ENCODE data around the gene UCHL1.

The UCHL1 gene

GRCh38 chr4:41217374-41217773, 39.4 kb upstream of the UCHL1 start:
- TF ChIP-seq POLR2A (IDR thresholded peaks at IDR 0.05; ENCODE audit: low read length) (no peak), GATA1 (IDR thresholded peaks at IDR 0.05; ENCODE audit: low read depth, low read length) (no peak)
- no peak for DNase-seq

GRCh38 chr4:41218703-41219102, 38.0 kb upstream of the UCHL1 start:
- TF ChIP-seq GATA1 (IDR thresholded peaks at IDR 0.05; ENCODE audit: low read depth, low read length) (no peak), POLR2A (IDR thresholded peaks at IDR 0.05; ENCODE audit: low read length) (no peak)
- no peak for DNase-seq

GRCh38 chr4:41219421-41219950, 37.2 kb upstream of the UCHL1 start:
- TF ChIP-seq GATA1 (IDR thresholded peaks at IDR 0.05; ENCODE audit: low read depth, low read length) (no peak), POLR2A (IDR thresholded peaks at IDR 0.05; ENCODE audit: low read length) (no peak)
- no peak for DNase-seq

- DNase-seq, result no peak
- TF ChIP-seq GATA1 (IDR thresholded peaks at IDR 0.05; ENCODE audit: low read depth, low read length) (no peak), POLR2A (IDR thresholded peaks at IDR 0.05; ENCODE audit: low read length) (no peak)
Measured at GRCh38 chr4:41221850-41222645, 34.7 kb upstream of the UCHL1 start.

- no peak for DNase-seq
- TF ChIP-seq GATA1 (IDR thresholded peaks at IDR 0.05; ENCODE audit: low read depth, low read length) (no peak), POLR2A (IDR thresholded peaks at IDR 0.05; ENCODE audit: low read length) (no peak)
Measured at GRCh38 chr4:41227902-41228301, 28.8 kb upstream of the UCHL1 start.

DNA sequence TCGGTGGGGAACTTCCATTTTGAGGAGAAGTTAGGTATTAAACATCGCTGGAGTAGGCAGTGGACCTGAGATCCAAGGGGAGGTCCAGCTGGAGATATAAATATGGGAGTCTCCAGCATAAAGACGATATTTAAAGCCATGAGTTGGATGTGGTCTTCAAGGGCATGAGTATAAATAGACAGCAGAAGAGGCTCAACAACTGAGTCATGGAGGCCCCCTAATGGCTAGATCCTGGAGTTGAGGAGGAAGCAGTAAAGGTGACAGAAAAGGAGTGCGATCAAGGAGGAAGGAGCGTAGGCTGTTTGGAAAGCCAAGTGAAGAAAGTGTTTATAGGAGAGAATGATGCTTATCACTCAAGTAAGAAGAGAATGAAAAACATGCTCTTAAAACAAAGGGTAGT, 24.3 kb upstream of the UCHL1 start:
- DNase-seq, result no peak
- no peak for TF ChIP-seq POLR2A (IDR thresholded peaks at IDR 0.05; ENCODE audit: low read length)
- no peak for TF ChIP-seq GATA1 (IDR thresholded peaks at IDR 0.05; ENCODE audit: low read depth, low read length)

- no peak for TF ChIP-seq GATA1 (IDR thresholded peaks at IDR 0.05; ENCODE audit: low read depth, low read length)
- no peak for TF ChIP-seq POLR2A (IDR thresholded peaks at IDR 0.05; ENCODE audit: low read length)
Measured at GRCh38 chr4:41232856-41233255, 23.9 kb upstream of the UCHL1 start.

DNA sequence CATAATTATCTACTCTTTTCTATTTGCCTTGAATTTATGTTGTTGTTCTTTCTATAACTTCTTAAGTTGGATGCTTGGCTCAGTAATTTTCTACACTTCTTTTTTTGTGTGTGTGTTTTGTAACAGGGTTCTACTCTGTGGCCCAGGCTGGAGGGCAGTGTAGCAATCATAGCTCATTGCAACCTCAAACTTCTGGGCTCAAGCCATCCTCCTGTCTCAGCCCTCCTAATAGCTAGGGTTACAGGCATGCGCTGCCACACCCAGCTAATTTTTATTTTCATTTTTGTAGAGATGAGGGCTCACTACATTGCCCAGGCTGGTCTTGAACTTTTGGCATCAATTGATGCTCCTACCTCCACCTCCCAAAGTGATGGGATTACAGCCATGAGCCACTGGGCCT, 20.7 kb upstream of the UCHL1 start:
- no peak for TF ChIP-seq POLR2A (IDR thresholded peaks at IDR 0.05; ENCODE audit: low read length)
- no peak for TF ChIP-seq GATA1 (IDR thresholded peaks at IDR 0.05; ENCODE audit: low read depth, low read length)
- no peak for DNase-seq

More at GRCh38 chr4:41232856-41233255, 23.9 kb upstream of the UCHL1 start:
- no peak for DNase-seq

- DNase-seq, result no peak
- TF ChIP-seq POLR2A (IDR thresholded peaks at IDR 0.05; ENCODE audit: low read length), result no peak
- TF ChIP-seq GATA1 (IDR thresholded peaks at IDR 0.05; ENCODE audit: low read depth, low read length), result no peak
Measured at GRCh38 chr4:41236508-41236907, 20.2 kb upstream of the UCHL1 start.

- no peak for DNase-seq
- TF ChIP-seq POLR2A (IDR thresholded peaks at IDR 0.05; ENCODE audit: low read length), result no peak
- TF ChIP-seq GATA1 (IDR thresholded peaks at IDR 0.05; ENCODE audit: low read depth, low read length), result no peak
Measured at GRCh38 chr4:41241919-41242318, 14.8 kb upstream of the UCHL1 start.

- DNase-seq, result no peak
- TF ChIP-seq POLR2A (IDR thresholded peaks at IDR 0.05; ENCODE audit: low read length), result no peak
- no peak for TF ChIP-seq GATA1 (IDR thresholded peaks at IDR 0.05; ENCODE audit: low read depth, low read length)
Measured at GRCh38 chr4:41245983-41246382, 10.7 kb upstream of the UCHL1 start.

GRCh38 chr4:41256131-41256739, 493 bp upstream of the UCHL1 start:
- TF ChIP-seq GATA1 (IDR thresholded peaks at IDR 0.05; ENCODE audit: low read depth, low read length) (no peak), POLR2A (IDR thresholded peaks at IDR 0.05; ENCODE audit: low read length) (no peak)
- DNase-seq, result peak in 1 of 2 experiments; percentile 7

GRCh38 chr4:41257257-41257901, 651 bp downstream of the UCHL1 start:
- peak; percentile 55 to 59 for DNase-seq
- TF ChIP-seq GATA1 (IDR thresholded peaks at IDR 0.05; ENCODE audit: low read depth, low read length) (no peak), POLR2A (IDR thresholded peaks at IDR 0.05; ENCODE audit: low read length) (no peak)

- TF ChIP-seq GATA1 (IDR thresholded peaks at IDR 0.05; ENCODE audit: low read depth, low read length), result no peak
- no peak for TF ChIP-seq POLR2A (IDR thresholded peaks at IDR 0.05; ENCODE audit: low read length)
- no peak for DNase-seq
Measured at GRCh38 chr4:41257906-41258305, 1.2 kb downstream of the UCHL1 start.
